ENCODE data around the gene SH3TC2.
A peak's percentile ranks its signal among the peaks of the same experiment; 100 is the strongest.
"Not testable (repeated sequence)": the region's sequence is repeated elsewhere in the genome, so short reads cannot be mapped to it uniquely, and the experiment has no call there.

SH3TC2 gene

GRCh38 chr5:149063017-149063687 is at the start of gene SH3TC2:
TSS of gene SH3TC2 (minus strand) at chr5:149063062. CDS start at chr5:149063022, 40 bp downstream.
- DNase-seq, result no peak

GRCh38 chr5:149110406-149110805 is 47.5 kb upstream of the SH3TC2 start:
- DNase-seq, result no peak

GRCh38 chr5:149108651-149109280 is 45.9 kb upstream of the SH3TC2 start:
- no peak for DNase-seq

- no peak for DNase-seq
Measured at GRCh38 chr5:149100331-149100730, 37.5 kb upstream of the SH3TC2 start.

- DNase-seq, result no peak
Measured at GRCh38 chr5:149099920-149100319, 37.1 kb upstream of the SH3TC2 start.

- no peak for DNase-seq
Measured at GRCh38 chr5:149094996-149095395, 32.1 kb upstream of the SH3TC2 start.

- no peak for DNase-seq
Measured at GRCh38 chr5:149093625-149094024, 30.8 kb upstream of the SH3TC2 start.

GRCh38 chr5:149089796-149090195 is 26.9 kb upstream of the SH3TC2 start:
- no peak for DNase-seq

- no peak for DNase-seq
Measured at GRCh38 chr5:149088686-149089085, 25.8 kb upstream of the SH3TC2 start.

GRCh38 chr5:149083846-149084245 is 21.0 kb upstream of the SH3TC2 start:
- no peak for DNase-seq

- DNase-seq, result no peak
Measured at GRCh38 chr5:149082271-149082670, 19.4 kb upstream of the SH3TC2 start.

GRCh38 chr5:149080294-149080693 is 17.4 kb upstream of the SH3TC2 start:
- DNase-seq, result no peak

GRCh38 chr5:149079883-149080282 is 17.0 kb upstream of the SH3TC2 start:
- no peak for DNase-seq

- DNase-seq, result not testable (repeated sequence)
Measured at GRCh38 chr5:149074071-149074470, 11.2 kb upstream of the SH3TC2 start.

- no peak for DNase-seq
Measured at GRCh38 chr5:149073213-149073612, 10.4 kb upstream of the SH3TC2 start.

GRCh38 chr5:149072791-149073190 is 9.9 kb upstream of the SH3TC2 start:
- DNase-seq, result no peak

- no peak for DNase-seq
Measured at GRCh38 chr5:149072376-149072775, 9.5 kb upstream of the SH3TC2 start.

- peak; percentile 9 for DNase-seq
Measured at GRCh38 chr5:149071756-149072155, 8.9 kb upstream of the SH3TC2 start.

GRCh38 chr5:149071216-149071615 is 8.4 kb upstream of the SH3TC2 start:
- DNase-seq, result no peak

GRCh38 chr5:149069711-149070110 is 6.8 kb upstream of the SH3TC2 start:
- DNase-seq, result no peak

GRCh38 chr5:149063896-149064478 is 1.1 kb upstream of the SH3TC2 start:
- DNase-seq, result no peak

- no peak for DNase-seq
Measured at GRCh38 chr5:149062371-149063016, 368 bp downstream of the SH3TC2 start.

GRCh38 chr5:149061341-149061740 is 1.5 kb downstream of the SH3TC2 start:
- DNase-seq, result no peak

- DNase-seq, result peak; percentile 52
Measured at GRCh38 chr5:149060325-149060724, 2.5 kb downstream of the SH3TC2 start.

Measured in DMS153 (cell line).